ENCODE measurements around the gene POLR2C.

POLR2C gene

DNA sequence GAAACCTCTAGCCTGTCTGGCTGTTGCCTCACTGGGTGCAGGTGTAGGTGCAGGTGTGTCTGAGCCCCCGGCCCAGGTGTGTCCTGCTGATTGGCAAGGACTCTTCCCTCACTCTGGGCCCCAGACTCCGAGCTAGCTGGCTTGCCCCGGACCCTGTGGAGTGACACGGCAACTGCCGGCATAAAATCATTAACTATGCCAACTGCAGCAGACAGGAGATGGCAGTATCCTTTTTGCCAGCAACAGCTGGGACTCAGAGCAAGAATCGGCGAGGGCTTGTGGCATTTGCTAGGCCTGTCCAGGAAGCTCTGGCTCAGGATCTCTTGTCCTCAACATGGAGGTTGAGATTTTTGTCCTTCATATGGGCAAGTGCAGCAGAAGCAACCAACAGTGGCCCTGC lies 36.1 kb upstream of the POLR2C start:
- Histone ChIP-seq H3K4me2 (ENCODE audit: low read length) (no peak overlapping the region), H3K27ac (ENCODE audit: low read length) (no peak overlapping the region), H3K9ac (ENCODE audit: low read length) (no peak overlapping the region), H3K79me2 (ENCODE audit: low read length) (no peaks in the 10 kb centered on the region), H2AFZ (ENCODE audit: low read depth, low read length) (no peak overlapping the region), H3K9me3 (ENCODE audit: insufficient read depth, low read length) (no peaks in the 10 kb centered on the region), H4K20me1 (ENCODE audit: insufficient read depth, low read length) (no peaks in the 10 kb centered on the region), H3K36me3 (replicated peaks; ENCODE audit: low read depth, low read length) (peaks cover 19% of the 10 kb centered on the region), H3K27me3 (ENCODE audit: low read depth, low read length) (no peaks in the 10 kb centered on the region), H3K4me3 (ENCODE audit: low read length) (no peak overlapping the region), H3K4me1 (ENCODE audit: low read length) (peaks cover 9% of the 10 kb centered on the region)
- no peak for TF ChIP-seq EZH2phosphoT487 (IDR thresholded peaks at IDR 0.05; ENCODE audit: low read depth)
- TF ChIP-seq, protein P1, sequence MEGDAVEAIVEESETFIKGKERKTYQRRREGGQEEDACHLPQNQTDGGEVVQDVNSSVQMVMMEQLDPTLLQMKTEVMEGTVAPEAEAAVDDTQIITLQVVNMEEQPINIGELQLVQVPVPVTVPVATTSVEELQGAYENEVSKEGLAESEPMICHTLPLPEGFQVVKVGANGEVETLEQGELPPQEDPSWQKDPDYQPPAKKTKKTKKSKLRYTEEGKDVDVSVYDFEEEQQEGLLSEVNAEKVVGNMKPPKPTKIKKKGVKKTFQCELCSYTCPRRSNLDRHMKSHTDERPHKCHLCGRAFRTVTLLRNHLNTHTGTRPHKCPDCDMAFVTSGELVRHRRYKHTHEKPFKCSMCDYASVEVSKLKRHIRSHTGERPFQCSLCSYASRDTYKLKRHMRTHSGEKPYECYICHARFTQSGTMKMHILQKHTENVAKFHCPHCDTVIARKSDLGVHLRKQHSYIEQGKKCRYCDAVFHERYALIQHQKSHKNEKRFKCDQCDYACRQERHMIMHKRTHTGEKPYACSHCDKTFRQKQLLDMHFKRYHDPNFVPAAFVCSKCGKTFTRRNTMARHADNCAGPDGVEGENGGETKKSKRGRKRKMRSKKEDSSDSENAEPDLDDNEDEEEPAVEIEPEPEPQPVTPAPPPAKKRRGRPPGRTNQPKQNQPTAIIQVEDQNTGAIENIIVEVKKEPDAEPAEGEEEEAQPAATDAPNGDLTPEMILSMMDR (IDR thresholded peaks at IDR 0.05; ENCODE audit: low read depth, low read length): no peak

DNA sequence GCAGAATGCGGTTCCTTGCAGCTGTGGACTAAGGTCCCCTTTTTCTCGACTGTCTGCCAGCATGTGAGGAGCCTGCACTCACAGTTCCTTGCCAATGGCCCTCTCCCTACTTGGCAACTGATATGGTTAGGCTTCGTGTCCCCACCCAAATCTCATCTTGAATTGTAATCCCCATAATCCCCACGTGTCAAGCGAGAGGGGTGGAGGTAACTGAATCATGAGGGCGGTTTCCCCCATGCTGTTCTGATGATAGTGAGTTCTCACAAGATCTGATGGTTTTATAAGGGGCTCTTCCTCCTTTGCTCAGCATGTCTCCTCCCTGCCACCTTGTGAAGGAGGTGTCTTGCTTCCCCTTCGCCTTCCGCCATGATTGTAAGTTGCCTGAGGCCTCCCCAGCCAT lies 35.2 kb upstream of the POLR2C start:
- H3K4me2 ChIP-seq (ENCODE audit: low read length): no peak overlapping the region
- H3K27me3 ChIP-seq (ENCODE audit: low read depth, low read length): no peaks in the 10 kb centered on the region
- no peaks in the 10 kb centered on the region for H3K9me3 ChIP-seq (ENCODE audit: insufficient read depth, low read length)
- H3K4me3 ChIP-seq (ENCODE audit: low read length): no peak overlapping the region
- no peak overlapping the region for H2AFZ ChIP-seq (ENCODE audit: low read depth, low read length)
- H4K20me1 ChIP-seq (ENCODE audit: insufficient read depth, low read length): no peaks in the 10 kb centered on the region
- H3K79me2 ChIP-seq (ENCODE audit: low read length): no peaks in the 10 kb centered on the region
- H3K4me1 ChIP-seq (ENCODE audit: low read length): peaks cover 4% of the 10 kb centered on the region
- no peak overlapping the region for H3K9ac ChIP-seq (ENCODE audit: low read length)
- peaks cover 20% of the 10 kb centered on the region for H3K36me3 ChIP-seq (replicated peaks; ENCODE audit: low read depth, low read length)
- TF ChIP-seq, protein P1 (IDR thresholded peaks at IDR 0.05; ENCODE audit: low read depth, low read length): no peak
- no peak for TF ChIP-seq EZH2phosphoT487 (IDR thresholded peaks at IDR 0.05; ENCODE audit: low read depth)
- no peak overlapping the region for H3K27ac ChIP-seq (ENCODE audit: low read length)

DNA sequence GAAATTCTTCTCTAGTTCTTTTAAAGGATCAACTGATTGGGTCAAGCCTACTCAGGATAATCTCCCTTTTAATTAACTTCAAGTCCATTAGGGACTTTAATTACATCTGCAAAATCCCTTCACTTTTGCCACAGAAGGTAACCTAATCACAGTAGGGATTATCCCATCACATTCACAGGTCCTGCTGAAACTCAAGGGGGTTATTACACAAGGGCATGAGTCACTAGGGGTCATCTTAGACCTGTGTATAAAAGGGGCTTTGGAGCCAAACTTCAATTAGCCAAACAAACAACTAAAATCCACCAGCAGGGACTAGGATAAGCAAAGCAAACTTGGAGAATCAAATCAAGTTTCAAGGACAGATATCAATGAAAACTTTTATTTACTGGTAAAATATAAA lies 34.7 kb upstream of the POLR2C start:
- H4K20me1 ChIP-seq (ENCODE audit: insufficient read depth, low read length): no peaks in the 10 kb centered on the region
- H3K4me3 ChIP-seq (ENCODE audit: low read length): no peak overlapping the region
- no peaks in the 10 kb centered on the region for H3K9me3 ChIP-seq (ENCODE audit: insufficient read depth, low read length)
- H3K36me3 ChIP-seq (replicated peaks; ENCODE audit: low read depth, low read length): peaks cover 25% of the 10 kb centered on the region
- H3K27me3 ChIP-seq (ENCODE audit: low read depth, low read length): no peaks in the 10 kb centered on the region
- no peak overlapping the region for H3K27ac ChIP-seq (ENCODE audit: low read length)
- no peak for TF ChIP-seq EZH2phosphoT487 (IDR thresholded peaks at IDR 0.05; ENCODE audit: low read depth)
- TF ChIP-seq, protein P1 (IDR thresholded peaks at IDR 0.05; ENCODE audit: low read depth, low read length): no peak
- H3K79me2 ChIP-seq (ENCODE audit: low read length): no peaks in the 10 kb centered on the region
- no peaks in the 10 kb centered on the region for H3K4me1 ChIP-seq (ENCODE audit: low read length)
- no peak overlapping the region for H3K4me2 ChIP-seq (ENCODE audit: low read length)
- H2AFZ ChIP-seq (ENCODE audit: low read depth, low read length): no peak overlapping the region
- H3K9ac ChIP-seq (ENCODE audit: low read length): no peak overlapping the region

DNA sequence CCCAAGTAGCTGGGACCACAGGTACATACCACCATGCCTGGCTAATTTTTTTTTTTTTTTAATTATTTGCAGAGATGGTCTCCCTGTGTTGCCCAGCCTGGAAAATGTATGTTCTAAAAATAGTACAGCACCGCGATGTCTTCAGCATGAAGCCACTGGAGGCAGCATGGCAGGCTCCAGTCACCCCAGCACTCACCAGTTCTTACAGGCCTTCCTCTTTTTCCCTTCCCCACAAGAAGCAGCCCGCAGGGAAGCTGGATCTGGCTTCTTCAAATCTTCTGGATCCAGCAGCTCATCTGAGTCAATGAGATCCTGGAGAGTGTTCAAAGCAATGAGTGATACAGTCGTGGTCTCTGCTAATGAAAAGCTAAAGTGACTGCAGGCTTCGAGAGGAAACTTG lies 31.5 kb upstream of the POLR2C start:
- H3K79me2 ChIP-seq (ENCODE audit: low read length): no peaks in the 10 kb centered on the region
- H3K9ac ChIP-seq (ENCODE audit: low read length): no peak overlapping the region
- no peaks in the 10 kb centered on the region for H3K4me1 ChIP-seq (ENCODE audit: low read length)
- H3K4me3 ChIP-seq (ENCODE audit: low read length): no peak overlapping the region
- TF ChIP-seq, protein P1 (IDR thresholded peaks at IDR 0.05; ENCODE audit: low read depth, low read length): no peak
- TF ChIP-seq EZH2phosphoT487 (IDR thresholded peaks at IDR 0.05; ENCODE audit: low read depth): no peak
- H2AFZ ChIP-seq (ENCODE audit: low read depth, low read length): no peak overlapping the region
- H3K9me3 ChIP-seq (ENCODE audit: insufficient read depth, low read length): no peaks in the 10 kb centered on the region
- H3K27ac ChIP-seq (ENCODE audit: low read length): no peak overlapping the region
- peaks cover 50% of the 10 kb centered on the region for H3K36me3 ChIP-seq (replicated peaks; ENCODE audit: low read depth, low read length)
- H3K4me2 ChIP-seq (ENCODE audit: low read length): no peak overlapping the region
- no peaks in the 10 kb centered on the region for H4K20me1 ChIP-seq (ENCODE audit: insufficient read depth, low read length)
- H3K27me3 ChIP-seq (ENCODE audit: low read depth, low read length): no peaks in the 10 kb centered on the region

Measured in OCI-LY3 (cell line).